Measurements from ENCODE around the gene POP5.

Gene POP5

DNA sequence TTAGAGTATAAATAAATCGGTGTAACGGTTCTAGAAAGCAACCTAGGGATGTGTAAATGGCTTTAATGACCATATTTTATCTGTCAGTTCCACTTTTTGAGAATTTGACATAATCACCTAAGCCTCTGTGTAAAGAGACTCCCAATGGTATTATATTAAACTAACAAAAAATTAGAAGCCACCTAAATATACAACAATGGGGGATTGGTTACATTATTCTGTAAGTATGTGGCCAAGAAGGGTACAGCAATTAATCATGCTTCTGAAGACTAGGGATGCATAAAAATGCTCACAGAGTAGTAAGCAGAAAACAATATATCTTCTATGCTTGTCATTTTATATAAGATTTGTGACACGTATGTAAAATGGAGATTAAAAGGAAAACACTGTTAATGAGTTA, 36.5 kb downstream of the POP5 start:
- Histone ChIP-seq H3K4me3 (ENCODE audit: low read depth, low read length) (no peak overlapping the region), H3K9me3 (ENCODE audit: control insufficient read depth, insufficient read depth, low read depth, low read length) (no peaks in the 10 kb centered on the region), H3K27ac (ENCODE audit: extremely low read depth, low read depth, low read length) (no peak overlapping the region), H3K36me3 (ENCODE audit: control insufficient read depth in 2 of 2, insufficient read depth in 1 of 2, low read length in 2 of 2) (peaks cover 35 to 70% of the 10 kb centered on the region in 2 experiments), H3K4me1 (ENCODE audit: control insufficient read depth, insufficient read depth, low read length) (no peaks in the 10 kb centered on the region; the same call in 1 of the 2 replicates)
- POLR2A ChIA-PET: interaction anchor here (0.7 to 1.7 kb wide), 2 partner anchors 37 to 48 kb away, joined by 3 to 5 read pairs; no protein-coding TSS in a partner anchor
- TF ChIP-seq ZNF544 (tag by site-specific recombination; IDR thresholded peaks at IDR 0.05) (no peak), ZBTB8A (tag by site-specific recombination; IDR thresholded peaks at IDR 0.05) (no peak), ZNF677 (tag by site-specific recombination; IDR thresholded peaks at IDR 0.05) (no peak), SP7 (tag by site-specific recombination; IDR thresholded peaks at IDR 0.05) (peak; percentile 51; the same call in 1 of the 2 replicates), MZF1 (tag by site-specific recombination; IDR thresholded peaks at IDR 0.05; ENCODE audit: borderline replicate concordance) (peak; percentile 94; the same call in 1 of the 2 replicates), ZNF292 (tag by site-specific recombination; IDR thresholded peaks at IDR 0.05; ENCODE audit: borderline replicate concordance, low read depth) (no peak), KLF7 (tag by site-specific recombination; IDR thresholded peaks at IDR 0.05; ENCODE audit: borderline replicate concordance) (no peak)
- TF ChIP-seq, protein P1, sequence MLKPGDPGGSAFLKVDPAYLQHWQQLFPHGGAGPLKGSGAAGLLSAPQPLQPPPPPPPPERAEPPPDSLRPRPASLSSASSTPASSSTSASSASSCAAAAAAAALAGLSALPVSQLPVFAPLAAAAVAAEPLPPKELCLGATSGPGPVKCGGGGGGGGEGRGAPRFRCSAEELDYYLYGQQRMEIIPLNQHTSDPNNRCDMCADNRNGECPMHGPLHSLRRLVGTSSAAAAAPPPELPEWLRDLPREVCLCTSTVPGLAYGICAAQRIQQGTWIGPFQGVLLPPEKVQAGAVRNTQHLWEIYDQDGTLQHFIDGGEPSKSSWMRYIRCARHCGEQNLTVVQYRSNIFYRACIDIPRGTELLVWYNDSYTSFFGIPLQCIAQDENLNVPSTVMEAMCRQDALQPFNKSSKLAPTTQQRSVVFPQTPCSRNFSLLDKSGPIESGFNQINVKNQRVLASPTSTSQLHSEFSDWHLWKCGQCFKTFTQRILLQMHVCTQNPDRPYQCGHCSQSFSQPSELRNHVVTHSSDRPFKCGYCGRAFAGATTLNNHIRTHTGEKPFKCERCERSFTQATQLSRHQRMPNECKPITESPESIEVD (tag by site-specific recombination; IDR thresholded peaks at IDR 0.05): peak; percentile 69; the same call in 1 of the 2 replicates
- TF ChIP-seq, protein P2, sequence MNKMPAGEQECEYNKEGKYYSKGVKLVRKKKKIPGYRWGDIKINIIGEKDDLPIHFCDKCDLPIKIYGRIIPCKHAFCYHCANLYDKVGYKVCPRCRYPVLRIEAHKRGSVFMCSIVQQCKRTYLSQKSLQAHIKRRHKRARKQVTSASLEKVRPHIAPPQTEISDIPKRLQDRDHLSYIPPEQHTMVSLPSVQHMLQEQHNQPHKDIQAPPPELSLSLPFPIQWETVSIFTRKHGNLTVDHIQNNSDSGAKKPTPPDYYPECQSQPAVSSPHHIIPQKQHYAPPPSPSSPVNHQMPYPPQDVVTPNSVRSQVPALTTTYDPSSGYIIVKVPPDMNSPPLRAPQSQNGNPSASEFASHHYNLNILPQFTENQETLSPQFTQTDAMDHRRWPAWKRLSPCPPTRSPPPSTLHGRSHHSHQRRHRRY (tag by site-specific recombination; IDR thresholded peaks at IDR 0.05): no peak
- CTCF ChIA-PET: no interaction called here

DNA sequence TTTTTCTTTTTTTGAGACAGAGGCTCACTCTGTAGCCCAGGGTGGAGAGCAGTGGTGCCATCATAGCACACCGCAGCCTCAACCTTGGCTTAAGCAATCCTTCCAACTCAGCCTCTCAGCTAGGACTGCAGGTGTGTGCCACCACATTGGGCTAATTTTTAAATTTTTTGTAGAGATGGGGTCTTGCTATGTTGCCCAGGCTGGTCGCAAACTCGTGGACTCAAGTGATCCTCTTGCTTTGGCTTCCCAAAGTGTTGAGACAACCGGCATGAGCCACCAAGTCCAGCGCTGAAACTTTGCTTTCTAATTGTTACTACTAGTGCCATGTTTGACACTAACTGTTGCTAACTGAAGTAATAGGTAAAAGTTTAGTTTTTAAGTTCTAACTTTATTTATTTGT, 39.0 kb downstream of the POP5 start:
- TF ChIP-seq ZBTB7A (tag by site-specific recombination; IDR thresholded peaks at IDR 0.05; ENCODE audit: low read depth) (no peak), ZNF121 (tag by site-specific recombination; IDR thresholded peaks at IDR 0.05) (peak; percentile 96)
- CTCF ChIA-PET: no interaction called here
- Histone ChIP-seq H3K4me3 (ENCODE audit: low read depth, low read length) (no peak overlapping the region), H3K4me1 (ENCODE audit: control insufficient read depth, insufficient read depth, low read length) (peaks cover 15% of the 10 kb centered on the region), H3K36me3 (ENCODE audit: control insufficient read depth in 2 of 2, insufficient read depth in 1 of 2, low read length in 2 of 2) (peaks cover 11 to 69% of the 10 kb centered on the region in 2 experiments), H3K9me3 (ENCODE audit: control insufficient read depth, insufficient read depth, low read depth, low read length) (no peaks in the 10 kb centered on the region), H3K27ac (ENCODE audit: extremely low read depth, low read depth, low read length) (no peak overlapping the region)
- POLR2A ChIA-PET: interaction anchor here (1.4 kb wide), 1 partner anchor 39 kb away, joined by 5 read pairs; the partner anchor contains the start of gene POP5

DNA sequence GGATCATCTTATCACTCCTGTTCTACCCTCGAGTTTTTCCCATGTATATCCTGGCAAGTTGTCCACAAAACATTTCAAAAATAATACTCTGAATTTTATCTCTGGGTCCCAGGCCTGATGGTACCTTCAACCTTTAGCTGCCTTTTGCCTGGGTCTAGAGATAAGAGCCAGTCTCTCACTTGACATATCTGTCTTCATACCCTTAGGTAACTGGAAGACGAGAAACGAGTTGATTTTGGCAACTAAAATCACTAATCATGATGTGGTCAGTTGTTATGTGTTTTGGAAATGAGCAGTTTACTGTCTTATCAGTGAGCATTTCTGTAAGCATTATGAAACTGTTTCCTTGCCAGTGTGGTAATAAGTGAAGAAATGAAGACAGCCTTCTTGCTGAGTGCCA, 40.8 kb downstream of the POP5 start:
- peaks cover 18% of the 10 kb centered on the region for H3K4me1 ChIP-seq (ENCODE audit: control insufficient read depth, insufficient read depth, low read length)
- TF ChIP-seq FEZF1 (tag by site-specific recombination; IDR thresholded peaks at IDR 0.05) (peak; percentile 85), ZNF366 (tag by site-specific recombination; conservative IDR thresholded peaks at IDR 0.05) (no peak), ZNF830 (tag by site-specific recombination; IDR thresholded peaks at IDR 0.05; ENCODE audit: low read depth) (no peak)
- no peaks in the 10 kb centered on the region for H3K9me3 ChIP-seq (ENCODE audit: control insufficient read depth, insufficient read depth, low read depth, low read length)
- peaks cover 19 to 73% of the 10 kb centered on the region in 2 experiments; a peak in 2 of 3 replicates for H3K36me3 ChIP-seq (ENCODE audit: control insufficient read depth in 2 of 2, insufficient read depth in 1 of 2, low read length in 2 of 2)
- no peak overlapping the region for H3K4me3 ChIP-seq (ENCODE audit: low read depth, low read length)
- ChIA-PET POLR2A (no interaction called here), CTCF (no interaction called here)
- H3K27ac ChIP-seq (ENCODE audit: extremely low read depth, low read depth, low read length): no peak overlapping the region

DNA sequence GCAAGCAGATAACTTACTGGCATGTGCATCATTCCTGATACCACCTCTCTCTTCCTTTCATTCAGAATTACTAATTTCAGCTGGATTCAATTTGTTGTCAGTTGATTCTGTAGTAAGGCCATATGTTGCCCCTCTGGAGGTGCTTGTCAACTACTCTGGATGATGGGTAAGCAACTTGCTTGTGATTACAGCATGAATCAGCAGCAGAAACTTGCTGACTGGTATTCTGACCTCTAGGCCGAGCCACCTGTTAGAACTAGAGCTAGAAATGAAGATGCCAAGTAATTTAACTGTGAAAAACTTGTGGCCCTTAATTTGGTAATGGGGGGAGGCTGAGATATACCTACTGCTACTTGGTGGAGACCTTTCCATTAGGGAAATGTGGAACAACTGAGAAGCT, 41.9 kb downstream of the POP5 start:
- H3K36me3 ChIP-seq (ENCODE audit: control insufficient read depth in 2 of 2, insufficient read depth in 1 of 2, low read length in 2 of 2): peaks cover 19 to 72% of the 10 kb centered on the region in 2 experiments; a peak in 2 of 3 replicates
- H3K4me1 ChIP-seq (ENCODE audit: control insufficient read depth, insufficient read depth, low read length): peaks cover 18% of the 10 kb centered on the region
- H3K9me3 ChIP-seq (ENCODE audit: control insufficient read depth, insufficient read depth, low read depth, low read length): no peaks in the 10 kb centered on the region
- ChIA-PET CTCF (interaction anchor here (0.5 to 1.1 kb wide), 2 partner anchors 110 to 223 kb away, joined by 3 to 4 read pairs; no protein-coding TSS in a partner anchor), POLR2A (interaction anchor here (2.0 kb wide), 1 partner anchor 42 kb away, joined by 5 read pairs; the partner anchor contains the start of gene POP5)
- no peak overlapping the region for H3K27ac ChIP-seq (ENCODE audit: extremely low read depth, low read depth, low read length)
- H3K4me3 ChIP-seq (ENCODE audit: low read depth, low read length): no peak overlapping the region
- TF ChIP-seq SCRT2 (tag by site-specific recombination; IDR thresholded peaks at IDR 0.05) (peak; percentile 81), ZNF146 (tag by site-specific recombination; IDR thresholded peaks at IDR 0.05) (no peak), SCRT1 (tag by site-specific recombination; IDR thresholded peaks at IDR 0.05; ENCODE audit: borderline replicate concordance) (0 out of 2 replicates have a peak, but pooled peaks have one; percentile 19)
- TF ChIP-seq, protein P3, sequence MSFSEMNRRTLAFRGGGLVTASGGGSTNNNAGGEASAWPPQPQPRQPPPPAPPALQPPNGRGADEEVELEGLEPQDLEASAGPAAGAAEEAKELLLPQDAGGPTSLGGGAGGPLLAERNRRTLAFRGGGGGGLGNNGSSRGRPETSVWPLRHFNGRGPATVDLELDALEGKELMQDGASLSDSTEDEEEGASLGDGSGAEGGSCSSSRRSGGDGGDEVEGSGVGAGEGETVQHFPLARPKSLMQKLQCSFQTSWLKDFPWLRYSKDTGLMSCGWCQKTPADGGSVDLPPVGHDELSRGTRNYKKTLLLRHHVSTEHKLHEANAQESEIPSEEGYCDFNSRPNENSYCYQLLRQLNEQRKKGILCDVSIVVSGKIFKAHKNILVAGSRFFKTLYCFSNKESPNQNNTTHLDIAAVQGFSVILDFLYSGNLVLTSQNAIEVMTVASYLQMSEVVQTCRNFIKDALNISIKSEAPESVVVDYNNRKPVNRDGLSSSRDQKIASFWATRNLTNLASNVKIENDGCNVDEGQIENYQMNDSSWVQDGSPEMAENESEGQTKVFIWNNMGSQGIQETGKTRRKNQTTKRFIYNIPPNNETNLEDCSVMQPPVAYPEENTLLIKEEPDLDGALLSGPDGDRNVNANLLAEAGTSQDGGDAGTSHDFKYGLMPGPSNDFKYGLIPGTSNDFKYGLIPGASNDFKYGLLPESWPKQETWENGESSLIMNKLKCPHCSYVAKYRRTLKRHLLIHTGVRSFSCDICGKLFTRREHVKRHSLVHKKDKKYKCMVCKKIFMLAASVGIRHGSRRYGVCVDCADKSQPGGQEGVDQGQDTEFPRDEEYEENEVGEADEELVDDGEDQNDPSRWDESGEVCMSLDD (tag by site-specific recombination; IDR thresholded peaks at IDR 0.05): no peak
- TF ChIP-seq, protein P4, sequence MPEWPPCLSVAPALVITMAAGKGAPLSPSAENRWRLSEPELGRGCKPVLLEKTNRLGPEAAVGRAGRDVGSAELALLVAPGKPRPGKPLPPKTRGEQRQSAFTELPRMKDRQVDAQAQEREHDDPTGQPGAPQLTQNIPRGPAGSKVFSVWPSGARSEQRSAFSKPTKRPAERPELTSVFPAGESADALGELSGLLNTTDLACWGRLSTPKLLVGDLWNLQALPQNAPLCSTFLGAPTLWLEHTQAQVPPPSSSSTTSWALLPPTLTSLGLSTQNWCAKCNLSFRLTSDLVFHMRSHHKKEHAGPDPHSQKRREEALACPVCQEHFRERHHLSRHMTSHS (tag by site-specific recombination; IDR thresholded peaks at IDR 0.05): no peak
- TF ChIP-seq, protein P5, sequence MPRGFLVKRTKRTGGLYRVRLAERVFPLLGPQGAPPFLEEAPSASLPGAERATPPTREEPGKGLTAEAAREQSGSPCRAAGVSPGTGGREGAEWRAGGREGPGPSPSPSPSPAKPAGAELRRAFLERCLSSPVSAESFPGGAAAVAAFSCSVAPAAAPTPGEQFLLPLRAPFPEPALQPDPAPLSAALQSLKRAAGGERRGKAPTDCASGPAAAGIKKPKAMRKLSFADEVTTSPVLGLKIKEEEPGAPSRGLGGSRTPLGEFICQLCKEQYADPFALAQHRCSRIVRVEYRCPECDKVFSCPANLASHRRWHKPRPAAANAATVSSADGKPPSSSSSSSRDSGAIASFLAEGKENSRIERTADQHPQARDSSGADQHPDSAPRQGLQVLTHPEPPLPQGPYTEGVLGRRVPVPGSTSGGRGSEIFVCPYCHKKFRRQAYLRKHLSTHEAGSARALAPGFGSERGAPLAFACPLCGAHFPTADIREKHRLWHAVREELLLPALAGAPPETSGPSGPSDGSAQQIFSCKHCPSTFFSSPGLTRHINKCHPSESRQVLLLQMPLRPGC (tag by site-specific recombination; IDR thresholded peaks at IDR 0.05): no peak
